HepG2 (cell line): Measurements from ENCODE around the gene AGFG1. TPM values are rescaled to one million over a fixed set of nuclear protein-coding genes. Genes with fewer than 3 reads are reported as not detected.

Experiments used
- ATAC-seq: fragments of 200-7000 bp; cut with Tn5 transposase; 3 replicates; pipeline ENCODE4 v1.9.1; 2020; ENCODE audit warnings: mild to moderate bottlenecking, moderate library complexity
- BruUV-seq: library from RNA; stranded (reverse); fragments of 400-500 nt; replicated peaks from 2 replicates; lab custom pipeline; 2021; lab: Mats Ljungman, UMichigan
- CTCF ChIA-PET: fragments of 300-600 bp; formaldehyde crosslinking; extraction: SDS; loops from one replicate; lab custom pipeline; 2021; ENCODE audit warnings: low total read pairs, inconsistent platforms, low intra/inter-chr PET ratio; lab: Yijun Ruan, JAX
- POLR2A ChIA-PET: fragments of 350-600 bp; sonication (Branson Sonifier 250); formaldehyde crosslinking; loops from one replicate; lab custom pipeline; 2020; ENCODE audit warnings: antibody characterized with exemption, inconsistent platforms; lab: Yijun Ruan, JAX
- DNase-seq: peaks from one replicate; pipeline ENCODE4 v3.0.0-alpha.2; 2015; ENCODE audit warnings: low spot score
- FAIRE-seq: peaks from 3 replicates; lab custom pipeline; 2011; peaks lifted over from hg19 to GRCh38; lab: Jason Lieb, UNC
- H2AFZ ChIP-seq: one replicate; pipeline ENCODE4 v1.6.1; 2011; ENCODE audit warnings: low read length, inconsistent platforms
- H3K27ac ChIP-seq: fragments of 300-600 bp; 3 replicates; pipeline ENCODE4 v1.8.0; 2011; ENCODE audit warnings: mixed run types, mild to moderate bottlenecking, mixed read lengths, low read length, inconsistent platforms; ENCODE audit not compliant: insufficient read depth; ENCODE audit errors: extremely low read length
- H3K27me3 ChIP-seq, 2 experiments: fragments of 200-600 bp in 1 of 2; 2 replicates in 1 of 2; 3 replicates in 1 of 2; pipeline versions ENCODE4 v1.6.0 to v1.8.0; 2011; ENCODE audit warnings: low read length in 2 of 2, mild to moderate bottlenecking in 2 of 2, moderate library complexity in 2 of 2, inconsistent platforms in 1 of 2; ENCODE audit not compliant: insufficient read depth in 2 of 2, control insufficient read depth in 1 of 2
- H3K36me3 ChIP-seq, 2 experiments: fragments of 200-600 bp in 1 of 2; replicated peaks in 1 of 2; 2 replicates in 1 of 2; 3 replicates in 1 of 2; pipeline versions ENCODE4 v1.5.1 to v1.8.0; 2011; ENCODE audit warnings: low read length in 2 of 2, inconsistent platforms in 1 of 2; ENCODE audit not compliant: insufficient read depth in 2 of 2, control insufficient read depth in 1 of 2
- H3K4me1 ChIP-seq: 2 replicates; pipeline ENCODE4 v1.5.1; 2012; ENCODE audit warnings: low read length, inconsistent platforms; ENCODE audit not compliant: insufficient read depth
- H3K4me2 ChIP-seq: 2 replicates; pipeline ENCODE4 v1.6.0; 2011; ENCODE audit warnings: low read depth, low read length, inconsistent platforms
- H3K4me3 ChIP-seq, 3 experiments: fragments of 200-600 bp in 1 of 3; sonication (generic), shearing (Covaris generic) in 1 of 3; replicated peaks in 1 of 3; 2 replicates each; pipeline ENCODE4 v1.5.1; 2011 to 2016; ENCODE audit warnings: low read length in 3 of 3, inconsistent platforms in 2 of 3, low read depth in 2 of 3, mild to moderate bottlenecking in 2 of 3, control low read depth in 1 of 3, mixed read lengths in 1 of 3; ENCODE audit not compliant: insufficient read depth in 1 of 3
- H3K79me2 ChIP-seq: one replicate; pipeline ENCODE4 v1.6.1; 2011; ENCODE audit warnings: low read length, inconsistent platforms; ENCODE audit not compliant: insufficient read depth
- H3K9ac ChIP-seq: 2 replicates; pipeline ENCODE4 v1.6.0; 2011; ENCODE audit warnings: mild to moderate bottlenecking, low read depth, low read length, inconsistent platforms; ENCODE audit not compliant: insufficient read depth
- H3K9me3 ChIP-seq: 2 replicates; pipeline ENCODE4 v1.5.1; 2012; ENCODE audit warnings: mild to moderate bottlenecking, low read length
- H4K20me1 ChIP-seq: 2 replicates; pipeline ENCODE4 v1.6.0; 2011; ENCODE audit warnings: inconsistent platforms, mild to moderate bottlenecking, low read length, moderate library complexity; ENCODE audit not compliant: insufficient read depth
- KDM2A ChIP-seq: sonication (generic); formaldehyde crosslinking; IDR thresholded peaks from 2 replicates; pipeline ENCODE4 v1.4.0; 2020; ENCODE audit warnings: low read depth, missing genetic modification reagents, borderline replicate concordance
- PHF21A ChIP-seq: sonication (generic); formaldehyde crosslinking; IDR thresholded peaks from 2 replicates; pipeline ENCODE4 v1.5.0; 2020; ENCODE audit warnings: mild to moderate bottlenecking, missing genetic modification reagents
- RBM22 ChIP-seq: fragments of 200-400 bp; formaldehyde crosslinking; optimal IDR thresholded peaks from 2 replicates; pipeline ENCODE3; 2017; ENCODE audit warnings: mild to moderate bottlenecking, low read length, moderate library complexity
- ZNF878 ChIP-seq: sonication (generic); formaldehyde crosslinking; IDR thresholded peaks from 2 replicates; pipeline ENCODE4 v1.8.1; 2023; ENCODE audit warnings: mild to moderate bottlenecking, missing genetic modification reagents, moderate library complexity
- WGBS: methylation state at CpG from one replicate; pipeline ENCODE4 v1.1.6; 2017; ENCODE audit warnings: low lambda C conversion rate; 5-methylcytosine and 5-hydroxymethylcytosine counted together
- in situ Hi-C: cut with HindIII; loops from 2 replicates; pipeline ENCODE4 v1.10.0; 2017; ENCODE audit warnings: low pct_unique_long_range_greater_than_20kb; ENCODE audit not compliant: extremely low pct_ligation_motif_present
- intact Hi-C: fragments of 100-400 bp; cut with micrococcal nuclease; formaldehyde crosslinking; loops from one replicate; pipeline ENCODE4 v1.10.0; 2022; ENCODE audit not compliant: unreplicated experiment
- polyA plus RNA-seq, 8 experiments: library from polyadenylated mRNA; depleted of rRNA in 3 of 8; stranded (reverse) in 7 of 8; unstranded in 1 of 8; fragments of >200 nt; fragmentation: Illumina TruSeq in 4 of 8; extraction: Trizol in 4 of 8; gene quantifications; 2 replicates each; pipeline versions ENCODE4 v1.2.1 to v1.2.3, GENCODE V29; 2011 to 2016; ENCODE audit warnings: low read depth in 4 of 8, missing spikeins in 1 of 8, mixed read lengths in 1 of 8; ENCODE audit not compliant: insufficient read depth in 1 of 8
- total RNA-seq, 5 experiments: library from RNA; depleted of rRNA; stranded (reverse); fragments of >200 nt; fragmentation: Illumina TruSeq; extraction: Trizol; gene quantifications; 2 replicates each; pipeline ENCODE4 v1.2.3, GENCODE V29; 2016; ENCODE audit warnings: low read depth in 1 of 5
- TF ChIP-seq, protein P1 (sequence below): sonication (generic); formaldehyde crosslinking; IDR thresholded peaks from 2 replicates; pipeline ENCODE4 v1.4.0; 2020; ENCODE audit warnings: missing genetic modification reagents, mild to moderate bottlenecking, borderline replicate concordance

Gene AGFG1
- total and polyA plus RNA-seq, 2 of the 13 experiments (the other 11 are each of a cell fraction or from before 2014, with no cell fraction given): 145 to 168 TPM

DNA sequence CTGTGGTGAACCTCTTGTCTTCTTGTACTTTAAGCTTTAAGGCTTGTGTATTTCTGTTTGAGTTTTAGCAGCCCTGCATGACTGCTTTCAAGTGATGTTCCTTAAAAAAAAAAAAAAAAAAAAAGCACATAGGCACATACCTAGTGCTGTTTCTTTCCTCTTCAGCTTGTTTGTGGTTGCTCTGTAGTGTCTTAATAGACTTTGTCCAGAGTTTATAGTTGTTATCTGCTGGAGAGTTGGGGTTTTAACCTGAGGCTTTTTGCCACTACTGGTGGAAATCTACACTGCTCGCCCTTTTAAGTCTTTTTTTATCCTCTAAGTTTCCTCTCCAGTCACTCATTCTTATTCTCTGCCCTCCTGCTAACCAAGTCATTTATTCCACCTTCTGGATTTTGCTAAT, 34.5 kb downstream of the AGFG1 start:
- Histone ChIP-seq H3K36me3 (no peaks in the 10 kb centered on the region; a peak in 1 of 5 replicates), H3K9me3 (no peaks in the 10 kb centered on the region), H3K79me2 (peaks cover 98% of the 10 kb centered on the region), H2AFZ (no peak overlapping the region), H3K9ac (no peak overlapping the region), H4K20me1 (peaks cover 31% of the 10 kb centered on the region), H3K27ac (no peak overlapping the region), H3K4me3 (no peak overlapping the region), H3K27me3 (no peaks in the 10 kb centered on the region), H3K4me1 (peaks cover 45% of the 10 kb centered on the region), H3K4me2 (no peak overlapping the region)
- CTCF ChIA-PET: no interaction called here
- ATAC-seq (peak; percentile 23; the same call in 2 of the 3 replicates), DNase-seq (no peak), FAIRE-seq (no peak)
- TF ChIP-seq PHF21A (0 out of 2 replicates have a peak, but pooled peaks have one; percentile 19), ZNF878 (CRISPR knock-in tag) (no peak)
- TF ChIP-seq, protein P1, sequence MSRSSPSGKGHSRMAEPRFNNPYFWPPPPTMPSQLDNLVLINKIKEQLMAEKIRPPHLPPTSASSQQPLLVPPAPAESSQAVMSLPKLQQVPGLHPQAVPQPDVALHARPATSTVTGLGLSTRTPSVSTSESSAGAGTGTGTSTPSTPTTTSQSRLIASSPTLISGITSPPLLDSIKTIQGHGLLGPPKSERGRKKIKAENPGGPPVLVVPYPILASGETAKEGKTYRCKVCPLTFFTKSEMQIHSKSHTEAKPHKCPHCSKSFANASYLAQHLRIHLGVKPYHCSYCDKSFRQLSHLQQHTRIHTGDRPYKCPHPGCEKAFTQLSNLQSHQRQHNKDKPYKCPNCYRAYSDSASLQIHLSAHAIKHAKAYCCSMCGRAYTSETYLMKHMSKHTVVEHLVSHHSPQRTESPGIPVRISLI (CRISPR knock-in tag): peak; percentile 25; the same call in 1 of the 2 replicates
- intact Hi-C loops (no loop called here), in situ Hi-C loops (no loop called here)
- POLR2A ChIA-PET: interaction anchor here (1.6 kb wide), 1 partner anchor 31 kb away, joined by 4 read pairs; no protein-coding TSS in a partner anchor
- 93% methylated on average over 1 of the region's 1 CpG for WGBS
- BruUV-seq: no TSS peak

DNA sequence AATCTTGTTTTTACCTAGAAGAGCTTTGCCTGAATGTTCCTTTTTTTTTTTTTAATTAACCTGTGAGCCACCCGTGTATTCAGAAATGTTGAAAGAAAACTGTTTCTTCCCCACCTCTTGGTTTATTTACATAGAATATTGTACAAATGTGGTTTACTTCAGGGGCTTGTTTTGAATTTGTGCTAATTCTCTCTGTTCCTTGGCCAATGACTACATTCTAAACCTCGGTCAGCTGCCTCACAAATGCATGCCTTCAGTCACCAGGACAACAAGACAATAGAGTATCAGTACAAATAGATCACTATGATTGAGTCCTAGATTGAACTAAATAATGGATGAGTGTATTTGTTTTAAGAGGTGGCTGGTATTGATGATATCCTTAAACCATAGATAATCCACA, 36.0 kb downstream of the AGFG1 start:
- in situ Hi-C loops: no loop called here
- Histone ChIP-seq H3K4me3 (no peak overlapping the region), H3K9ac (no peak overlapping the region), H3K79me2 (peaks cover 98% of the 10 kb centered on the region), H4K20me1 (peaks cover 36% of the 10 kb centered on the region), H3K36me3 (no peaks in the 10 kb centered on the region; a peak in 1 of 5 replicates)
- ATAC-seq (no peak), FAIRE-seq (no peak)
- CTCF ChIA-PET: no interaction called here
- POLR2A ChIA-PET: interaction anchor here (0.6 to 1.6 kb wide), 2 partner anchors 33 to 1348 kb away, joined by 3 to 4 read pairs; no protein-coding TSS in a partner anchor
- TF ChIP-seq KDM2A (CRISPR knock-in tag) (no peak), RBM22 (peak; percentile 37)
- TF ChIP-seq, all 625 proteins: peak for 1
- no TSS peak for BruUV-seq
- H2AFZ ChIP-seq: no peak overlapping the region
- peaks cover 41% of the 10 kb centered on the region for H3K4me1 ChIP-seq
- no peaks in the 10 kb centered on the region for H3K27me3 ChIP-seq
- H3K9me3 ChIP-seq: no peaks in the 10 kb centered on the region
- H3K27ac ChIP-seq: no peak overlapping the region
- no peak overlapping the region for H3K4me2 ChIP-seq
- 97% methylated on average over 2 of the region's 2 CpGs for WGBS
- DNase-seq: no peak
- intact Hi-C loops: no loop called here
